Measurements from ENCODE around the gene SDR39U1. TPM values are rescaled to one million over a fixed set of nuclear protein-coding genes. Genes with fewer than 3 reads are reported as not detected.
"Not testable (repeated sequence)": the region's sequence is repeated elsewhere in the genome, so short reads cannot be mapped to it uniquely, and the experiment has no call there.

SDR39U1 gene, protein sequence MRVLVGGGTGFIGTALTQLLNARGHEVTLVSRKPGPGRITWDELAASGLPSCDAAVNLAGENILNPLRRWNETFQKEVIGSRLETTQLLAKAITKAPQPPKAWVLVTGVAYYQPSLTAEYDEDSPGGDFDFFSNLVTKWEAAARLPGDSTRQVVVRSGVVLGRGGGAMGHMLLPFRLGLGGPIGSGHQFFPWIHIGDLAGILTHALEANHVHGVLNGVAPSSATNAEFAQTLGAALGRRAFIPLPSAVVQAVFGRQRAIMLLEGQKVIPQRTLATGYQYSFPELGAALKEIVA
- total RNA-seq (2022) (43.7 and 59.0 TPM in 2 replicates), Bru-seq, nascent RNA (percentile 72 among the genes with signal in this experiment), BruChase-seq, experiment 1, labeled RNA remaining after a 6-hour chase (percentile 85 among the genes with signal in this experiment), BruChase-seq, experiment 2, labeled RNA remaining after a 2-hour chase (percentile 82 among the genes with signal in this experiment)
- long read RNA-seq, transcript SDR39U1-201 (6 exons, 1,233 nt): major isoform, 38 of 85 reads
- long read RNA-seq, transcript SDR39U1-203 (5 exons, 1,507 nt): minor isoform, 12 of 85 reads
- long read RNA-seq, partial matches to known transcripts: 7 of 85 reads
- long read RNA-seq, other reads (novel, unspliced or antisense): 12 of 85 reads

DNA sequence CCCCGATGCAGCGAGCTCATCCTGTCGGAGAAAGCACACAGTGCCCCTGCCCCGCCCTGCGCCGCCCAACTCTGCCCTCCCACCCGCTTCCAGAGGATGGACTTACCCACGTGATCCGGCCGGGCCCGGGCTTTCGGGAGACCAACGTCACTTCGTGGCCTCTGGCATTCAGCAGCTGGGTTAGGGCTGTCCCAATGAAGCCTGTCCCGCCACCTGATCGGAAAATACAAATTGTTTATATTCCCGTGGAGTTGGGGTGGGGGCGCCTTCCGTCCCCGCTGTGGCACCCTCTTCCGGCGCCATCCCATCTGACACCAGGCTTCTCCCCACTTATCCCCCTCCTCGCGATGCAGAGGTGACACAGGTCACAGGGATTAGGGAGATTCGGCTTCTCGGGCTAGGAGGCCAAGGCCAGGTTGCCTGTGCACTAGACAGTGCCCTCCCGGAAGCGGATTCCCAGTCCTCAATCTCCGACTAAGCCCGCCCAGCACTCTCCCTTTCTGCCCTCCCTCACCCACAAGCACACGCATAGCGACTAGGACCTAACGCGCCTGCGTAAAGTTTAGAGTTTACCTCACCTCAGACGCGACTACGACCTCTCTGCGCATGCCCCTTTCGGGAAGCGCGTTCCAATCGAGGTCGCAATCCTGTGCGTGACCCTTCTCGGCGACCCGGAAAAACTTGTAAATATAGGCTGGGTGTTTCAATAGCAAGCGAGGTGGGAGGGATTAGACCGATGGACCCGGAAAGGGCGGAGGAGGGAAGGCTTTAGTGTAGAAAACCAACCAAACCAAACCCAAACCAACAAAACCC is at the start of gene SDR39U1:
SDR39U1 (minus strand) TSS at position 537 of the 813 bp plus-strand sequence; CDS start at position 530, 7 bp downstream.
- DNase-seq: peak; percentile 93
- Mint-ChIP-seq H3K27me3 (ENCODE audit: unreplicated experiment) (no peaks in the 10 kb centered on the region), H3K27ac (ENCODE audit: unreplicated experiment) (peak within 1 kb of the TSS; percentile 82), H3K4me3 (ENCODE audit: low read depth, unreplicated experiment) (peak within 1 kb of the TSS; percentile 79), H3K9me3 (ENCODE audit: low read depth, unreplicated experiment) (no peaks in the 10 kb centered on the region), H3K36me3 (ENCODE audit: insufficient read depth, unreplicated experiment) (peaks cover 51% of the 10 kb centered on the region), H3K4me1 (ENCODE audit: low read depth, unreplicated experiment) (no peaks in the 10 kb centered on the region)
- no TSS peak for BruUV-seq (replicated peaks)
- TF ChIP-seq CTCF (IDR thresholded peaks at IDR 0.05; ENCODE audit: unreplicated experiment): no peak
- intact Hi-C loops (cut with micrococcal nuclease; ENCODE audit: unreplicated experiment): no loop called here
- CTCF ChIA-PET: interaction anchor here (0.6 to 1.3 kb wide), 5 partner anchors 11 to 1020 kb away, joined by 3 to 6 read pairs (median 4); partner anchors contain the start of gene KHNYN

- H3K27ac Mint-ChIP-seq (ENCODE audit: unreplicated experiment); H3K9me3 Mint-ChIP-seq (ENCODE audit: low read depth, unreplicated experiment); H3K4me3 Mint-ChIP-seq (ENCODE audit: low read depth, unreplicated experiment); BruUV-seq (replicated peaks); H3K4me1 Mint-ChIP-seq (ENCODE audit: low read depth, unreplicated experiment); DNase-seq; H3K36me3 Mint-ChIP-seq (ENCODE audit: insufficient read depth, unreplicated experiment); intact Hi-C loops (cut with micrococcal nuclease; ENCODE audit: unreplicated experiment): not testable (repeated sequence)
- CTCF ChIA-PET: interaction anchor here (1.2 kb wide), 1 partner anchor 9 kb away, joined by 4 read pairs; no protein-coding TSS in a partner anchor
- peaks cover 37% of the 10 kb centered on the region for H3K27me3 Mint-ChIP-seq (ENCODE audit: unreplicated experiment)
These were observed 49.2 kb upstream of the SDR39U1 start for GRCh38 chr14:24491586-24492408.

GRCh38 chr14:24483604-24484252 is 41.2 kb upstream of the SDR39U1 start:
- DNase-seq: no peak
- H3K4me3 Mint-ChIP-seq (ENCODE audit: low read depth, unreplicated experiment): no peak overlapping the region

GRCh38 chr14:24482699-24483303 is 40.2 kb upstream of the SDR39U1 start:
- not testable (repeated sequence) for H3K27ac Mint-ChIP-seq (ENCODE audit: unreplicated experiment); H3K36me3 Mint-ChIP-seq (ENCODE audit: insufficient read depth, unreplicated experiment); H3K27me3 Mint-ChIP-seq (ENCODE audit: unreplicated experiment); H3K9me3 Mint-ChIP-seq (ENCODE audit: low read depth, unreplicated experiment); H3K4me3 Mint-ChIP-seq (ENCODE audit: low read depth, unreplicated experiment); H3K4me1 Mint-ChIP-seq (ENCODE audit: low read depth, unreplicated experiment); BruUV-seq (replicated peaks)
- intact Hi-C loops (cut with micrococcal nuclease; ENCODE audit: unreplicated experiment): loop anchor here (10.0 kb wide), 1 partner anchor 192 kb away; no protein-coding TSS in a partner anchor
- peak; percentile 15 for DNase-seq
- CTCF ChIA-PET: interaction anchor here (1.1 kb wide), 1 partner anchor 10 kb away, joined by 4 read pairs; no protein-coding TSS in a partner anchor

More at GRCh38 chr14:24483604-24484252, 41.2 kb upstream of the SDR39U1 start:
- Mint-ChIP-seq H3K36me3 (ENCODE audit: insufficient read depth, unreplicated experiment) (no peaks in the 10 kb centered on the region), H3K27ac (ENCODE audit: unreplicated experiment) (no peak overlapping the region), H3K27me3 (ENCODE audit: unreplicated experiment) (no peaks in the 10 kb centered on the region), H3K4me1 (ENCODE audit: low read depth, unreplicated experiment) (no peaks in the 10 kb centered on the region), H3K9me3 (ENCODE audit: low read depth, unreplicated experiment) (no peaks in the 10 kb centered on the region)
- CTCF ChIA-PET: interaction anchor here (1.1 kb wide), 1 partner anchor 9 kb away, joined by 4 read pairs; no protein-coding TSS in a partner anchor
- no peak for TF ChIP-seq CTCF (IDR thresholded peaks at IDR 0.05; ENCODE audit: unreplicated experiment)
- BruUV-seq (replicated peaks): no TSS peak
- intact Hi-C loops (cut with micrococcal nuclease; ENCODE audit: unreplicated experiment): loop anchor here (10.0 kb wide), 1 partner anchor 191 kb away; no protein-coding TSS in a partner anchor
